GM12878 (cell line): ENCODE measurements around the gene ASIC2. TPM values are rescaled to one million over a fixed set of nuclear protein-coding genes. Genes with fewer than 3 reads are reported as not detected.

Experiments used
- ATAC-seq: fragments of 200-7000 bp; cut with Tn5 transposase; 3 replicates; pipeline ENCODE4 v1.9.1; 2020; ENCODE audit warnings: mild to moderate bottlenecking, moderate library complexity
- BruUV-seq: library from RNA; stranded (reverse); fragments of 400-500 nt; replicated peaks from 2 replicates; lab custom pipeline; 2021; lab: Mats Ljungman, UMichigan
- CTCF ChIA-PET: fragments of 300-600 bp; sonication (Branson Sonifier 250); formaldehyde crosslinking; extraction: SDS; loops from one replicate; lab custom pipeline; 2021; ENCODE audit warnings: inconsistent platforms; lab: Yijun Ruan, JAX
- POLR2A ChIA-PET: fragments of 350-600 bp; formaldehyde crosslinking; extraction: SDS; loops from one replicate; lab custom pipeline; 2021; ENCODE audit warnings: inconsistent platforms; lab: Charles Lee
- RAD21 ChIA-PET: fragments of 300-600 bp; sonication (Branson Sonifier 250); formaldehyde crosslinking; loops from one replicate; lab custom pipeline; 2023; ENCODE audit warnings: antibody characterized with exemption; ENCODE audit not compliant: unreplicated experiment; lab: Charles Lee
- SMC1A ChIA-PET: fragments of 300-600 bp; sonication (Branson Sonifier 250); formaldehyde crosslinking; loops from one replicate; lab custom pipeline; 2023; ENCODE audit not compliant: unreplicated experiment, uncharacterized antibody; lab: Charles Lee
- DNase-seq: peaks from one replicate; pipeline ENCODE4 v3.0.0-alpha.2; 2011; ENCODE audit warnings: low read depth, low spot score
- FAIRE-seq: peaks from 3 replicates; lab custom pipeline; 2011; peaks lifted over from hg19 to GRCh38; lab: Jason Lieb, UNC
- H2AFZ ChIP-seq: 2 replicates; pipeline ENCODE4 v1.6.0; 2011; ENCODE audit warnings: low read depth, low read length, control low read depth; ENCODE audit not compliant: control insufficient read depth
- H3K27ac ChIP-seq: 2 replicates; pipeline ENCODE4 v1.5.1; 2011; ENCODE audit warnings: control low read depth; ENCODE audit not compliant: control insufficient read depth, insufficient read depth
- H3K27me3 ChIP-seq, 2 experiments: replicated peaks in 1 of 2; 2 replicates each; pipeline versions ENCODE4 v1.6.0 to v1.6.1; 2011; ENCODE audit warnings: low read length in 1 of 2; ENCODE audit not compliant: control insufficient read depth in 2 of 2, insufficient read depth in 2 of 2
- H3K36me3 ChIP-seq, 2 experiments: 2 replicates each; pipeline ENCODE4 v1.5.1; 2011; ENCODE audit warnings: low read length in 1 of 2; ENCODE audit not compliant: control insufficient read depth in 2 of 2, insufficient read depth in 2 of 2
- H3K4me1 ChIP-seq: 2 replicates; pipeline ENCODE4 v1.6.1; 2011; ENCODE audit warnings: mild to moderate bottlenecking, low read length, moderate library complexity, mixed read lengths; ENCODE audit not compliant: control insufficient read depth, insufficient read depth
- H3K4me2 ChIP-seq: 2 replicates; pipeline ENCODE4 v1.6.0; 2011; ENCODE audit warnings: control low read depth; ENCODE audit not compliant: control insufficient read depth, insufficient read depth
- H3K4me3 ChIP-seq: fragments of 200-600 bp; sonication (generic); 2 replicates; pipeline ENCODE4 v1.5.1; 2016
- H3K79me2 ChIP-seq: 2 replicates; pipeline ENCODE4 v1.6.0; 2011; ENCODE audit warnings: low read length; ENCODE audit not compliant: control insufficient read depth, insufficient read depth
- H3K9ac ChIP-seq: 2 replicates; pipeline ENCODE4 v1.8.0; 2011; ENCODE audit warnings: low read length, control low read depth, mixed read lengths; ENCODE audit not compliant: control insufficient read depth, insufficient read depth
- H3K9me3 ChIP-seq: replicated peaks from 3 replicates; pipeline ENCODE4 v1.5.1; 2011; ENCODE audit warnings: mild to moderate bottlenecking, low read length; ENCODE audit not compliant: control insufficient read depth, insufficient read depth
- H4K20me1 ChIP-seq: 2 replicates; pipeline ENCODE4 v1.6.0; 2011; ENCODE audit not compliant: control insufficient read depth, insufficient read depth
- ASH2L ChIP-seq: fragments of 300-600, 200-600 bp; sonication (generic); IDR thresholded peaks from 2 replicates; pipeline ENCODE4 v1.6.1; 2017; ENCODE audit warnings: low read depth, mild to moderate bottlenecking, borderline replicate concordance
- BHLHE40 ChIP-seq, 2 experiments: fragments of 450-650 bp in 1 of 2; IDR thresholded peaks; 2 replicates each; pipeline ENCODE4 v1.6.1; 2011 to 2017; ENCODE audit warnings: low read depth in 2 of 2, borderline replicate concordance in 1 of 2, improper control_type of control experiment in 1 of 2, low read length in 1 of 2, mild to moderate bottlenecking in 1 of 2
- NR2C2 ChIP-seq: IDR thresholded peaks from 2 replicates; pipeline ENCODE4 v1.6.1; 2011; ENCODE audit warnings: borderline replicate concordance, low read depth; ENCODE audit not compliant: control insufficient read depth, insufficient read length
- POLR2AphosphoS5 ChIP-seq: IDR thresholded peaks from 2 replicates; pipeline ENCODE4 v1.6.1; 2011; ENCODE audit warnings: mild to moderate bottlenecking, low read length, inconsistent platforms
- RELA ChIP-seq: fragments of 450-650 bp; IDR thresholded peaks from 2 replicates; pipeline ENCODE4 v1.8.0; 2014; ENCODE audit warnings: borderline replicate concordance; ENCODE audit not compliant: partially characterized antibody
- ZBED1 ChIP-seq: IDR thresholded peaks from 2 replicates; pipeline ENCODE4 v1.6.1; 2016; ENCODE audit warnings: borderline replicate concordance
- WGBS: methylation state at CpG from one replicate; pipeline ENCODE4 v1.1.6; 2016; ENCODE audit warnings: low lambda C conversion rate; ENCODE audit not compliant: insufficient replicate concordance, insufficient coverage; ENCODE audit errors: missing lambda C conversion rate; 5-methylcytosine and 5-hydroxymethylcytosine counted together
- in situ Hi-C: fragments of 300-500 bp; cut with MboI; formaldehyde crosslinking; loops from 9 replicates; pipeline ENCODE4 v1.14.3; 2018; ENCODE audit warnings: mixed read lengths
- intact Hi-C: fragments of 100-400 bp; cut with micrococcal nuclease; formaldehyde crosslinking; loops from one replicate; pipeline ENCODE4 v1.14.2; 2022; ENCODE audit not compliant: unreplicated experiment
- polyA plus RNA-seq, 11 experiments: library from polyadenylated mRNA; depleted of rRNA in 4 of 11; unstranded in 6 of 11; stranded (reverse) in 5 of 11; fragments of >200 nt; fragmentation: Nextera tagmentation in 4 of 11; fragmentation: Illumina TruSeq in 1 of 11; extraction: Ambion mirVana in 4 of 11; extraction: Trizol in 1 of 11; gene quantifications; 1 replicate in 1 of 11; 2 replicates in 10 of 11; pipeline versions ENCODE4 v1.2.1 to v1.2.3, GENCODE V29; 2011 to 2016; ENCODE audit warnings: inconsistent platforms in 2 of 11, missing spikeins in 2 of 11, low read depth in 1 of 11
- total RNA-seq, 4 experiments: library from RNA; depleted of rRNA in 3 of 4; stranded (reverse); fragments of >200 nt in 3 of 4; fragmentation: Illumina TruSeq in 1 of 4; extraction: Trizol in 1 of 4; gene quantifications; 2 replicates each; pipeline versions ENCODE4 v1.2.1 to v1.2.3, GENCODE V29; 2013 to 2021
- TF ChIP-seq, protein P1 (sequence below): fragments of 450-650 bp; IDR thresholded peaks from 2 replicates; pipeline ENCODE4 v1.6.1; 2017; ENCODE audit warnings: mild to moderate bottlenecking, moderate library complexity
- TF ChIP-seq, protein P2 (sequence below): IDR thresholded peaks from 2 replicates; pipeline ENCODE4 v1.6.1; 2012; ENCODE audit warnings: low read depth, low read length, improper control_type of control experiment
- TF ChIP-seq, protein P3 (sequence below): IDR thresholded peaks from 2 replicates; pipeline ENCODE4 v1.6.1; 2012; ENCODE audit warnings: low read depth, low read length, improper control_type of control experiment
- TF ChIP-seq, protein P4 (sequence below): IDR thresholded peaks from 2 replicates; pipeline ENCODE4 v1.6.1; 2011; ENCODE audit warnings: low read depth, low read length, improper control_type of control experiment, borderline replicate concordance

Gene ASIC2
- total and polyA plus RNA-seq, 10 of the 15 experiments (the other 5 are each of a cell fraction or from before 2014, with no cell fraction given), result not detected

DNA sequence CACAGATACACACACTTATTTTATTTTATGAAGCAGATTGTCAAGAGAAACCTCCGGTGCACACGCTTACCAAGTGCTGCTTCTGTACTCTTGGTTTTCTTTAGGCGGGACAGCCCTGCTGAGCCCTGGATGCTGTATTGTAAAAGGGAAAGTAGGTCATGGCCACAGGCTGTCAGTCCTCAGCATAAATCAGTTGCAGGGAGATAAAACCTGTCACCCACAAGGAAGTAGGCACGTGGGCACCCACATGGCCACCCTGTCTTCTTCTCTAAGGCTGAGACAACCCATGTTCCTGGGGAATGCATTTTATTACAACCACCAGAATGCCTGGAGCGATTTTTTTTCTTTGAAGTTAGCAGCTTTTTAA, 59.3 kb downstream of the ASIC2 start:
- in situ Hi-C loops, result no loop called here
- Histone ChIP-seq H3K4me1 (no peaks in the 10 kb centered on the region), H3K4me2 (no peak overlapping the region), H4K20me1 (no peaks in the 10 kb centered on the region), H3K9ac (no peak overlapping the region), H2AFZ (no peak overlapping the region), H3K79me2 (no peaks in the 10 kb centered on the region), H3K36me3 (no peaks in the 10 kb centered on the region)
- BruUV-seq, result no TSS peak
- no peak for ATAC-seq
- ChIA-PET SMC1A (no interaction called here), POLR2A (no interaction called here)
- WGBS, result 27% methylated on average over 5 of the region's 5 CpGs
- FAIRE-seq, result no peak
- TF ChIP-seq BHLHE40 (IDR thresholded peaks at IDR 0.05; ENCODE audit: borderline replicate concordance in 1 of 2, low read depth in 2 of 2, low read length in 1 of 2), result peak in 1 of 2 experiments; percentile 25; a peak in 1 of 4 replicates
- TF ChIP-seq, protein P1, sequence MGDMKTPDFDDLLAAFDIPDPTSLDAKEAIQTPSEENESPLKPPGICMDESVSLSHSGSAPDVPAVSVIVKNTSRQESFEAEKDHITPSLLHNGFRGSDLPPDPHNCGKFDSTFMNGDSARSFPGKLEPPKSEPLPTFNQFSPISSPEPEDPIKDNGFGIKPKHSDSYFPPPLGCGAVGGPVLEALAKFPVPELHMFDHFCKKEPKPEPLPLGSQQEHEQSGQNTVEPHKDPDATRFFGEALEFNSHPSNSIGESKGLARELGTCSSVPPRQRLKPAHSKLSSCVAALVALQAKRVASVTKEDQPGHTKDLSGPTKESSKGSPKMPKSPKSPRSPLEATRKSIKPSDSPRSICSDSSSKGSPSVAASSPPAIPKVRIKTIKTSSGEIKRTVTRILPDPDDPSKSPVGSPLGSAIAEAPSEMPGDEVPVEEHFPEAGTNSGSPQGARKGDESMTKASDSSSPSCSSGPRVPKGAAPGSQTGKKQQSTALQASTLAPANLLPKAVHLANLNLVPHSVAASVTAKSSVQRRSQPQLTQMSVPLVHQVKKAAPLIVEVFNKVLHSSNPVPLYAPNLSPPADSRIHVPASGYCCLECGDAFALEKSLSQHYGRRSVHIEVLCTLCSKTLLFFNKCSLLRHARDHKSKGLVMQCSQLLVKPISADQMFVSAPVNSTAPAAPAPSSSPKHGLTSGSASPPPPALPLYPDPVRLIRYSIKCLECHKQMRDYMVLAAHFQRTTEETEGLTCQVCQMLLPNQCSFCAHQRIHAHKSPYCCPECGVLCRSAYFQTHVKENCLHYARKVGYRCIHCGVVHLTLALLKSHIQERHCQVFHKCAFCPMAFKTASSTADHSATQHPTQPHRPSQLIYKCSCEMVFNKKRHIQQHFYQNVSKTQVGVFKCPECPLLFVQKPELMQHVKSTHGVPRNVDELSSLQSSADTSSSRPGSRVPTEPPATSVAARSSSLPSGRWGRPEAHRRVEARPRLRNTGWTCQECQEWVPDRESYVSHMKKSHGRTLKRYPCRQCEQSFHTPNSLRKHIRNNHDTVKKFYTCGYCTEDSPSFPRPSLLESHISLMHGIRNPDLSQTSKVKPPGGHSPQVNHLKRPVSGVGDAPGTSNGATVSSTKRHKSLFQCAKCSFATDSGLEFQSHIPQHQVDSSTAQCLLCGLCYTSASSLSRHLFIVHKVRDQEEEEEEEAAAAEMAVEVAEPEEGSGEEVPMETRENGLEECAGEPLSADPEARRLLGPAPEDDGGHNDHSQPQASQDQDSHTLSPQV, result no peak
- TF ChIP-seq, all 136 proteins: peak for 1
- no peak for DNase-seq
- CTCF ChIA-PET, result no interaction called here
- Histone ChIP-seq H3K27ac (no peak overlapping the region), H3K4me3 (no peak overlapping the region), H3K9me3 (no peaks in the 10 kb centered on the region), H3K27me3 (no peaks in the 10 kb centered on the region)
- RAD21 ChIA-PET, result no interaction called here
- intact Hi-C loops, result no loop called here

DNA sequence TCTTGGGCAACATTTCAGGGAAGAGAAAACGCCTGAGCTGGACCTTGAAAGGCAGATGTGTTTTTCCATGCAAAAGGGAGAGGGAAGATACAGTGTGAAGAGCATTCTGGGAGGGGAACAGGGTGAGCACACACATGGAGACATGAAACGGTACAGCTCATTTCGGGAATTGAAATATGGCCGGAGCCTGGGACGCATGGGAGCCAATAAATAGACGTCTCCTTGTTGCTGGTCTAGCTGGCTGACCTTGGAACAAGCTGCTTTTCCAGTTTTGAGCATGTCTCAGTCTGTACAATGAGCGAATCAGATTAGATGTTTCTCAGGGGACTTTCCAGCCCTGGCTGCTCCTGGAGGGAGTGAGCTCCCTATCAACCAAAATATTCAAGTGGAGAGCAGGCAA, 63.6 kb downstream of the ASIC2 start:
- POLR2A ChIA-PET, result no interaction called here
- no peak overlapping the region for H3K4me3 ChIP-seq
- in situ Hi-C loops (no loop called here), intact Hi-C loops (no loop called here)
- WGBS, result 33% methylated on average over 7 of the region's 7 CpGs
- H3K79me2 ChIP-seq, result no peaks in the 10 kb centered on the region
- RAD21 ChIA-PET, result no interaction called here
- CTCF ChIA-PET, result no interaction called here
- no peak overlapping the region for H2AFZ ChIP-seq
- H4K20me1 ChIP-seq, result no peaks in the 10 kb centered on the region
- no peak overlapping the region for H3K27ac ChIP-seq
- no peak for ATAC-seq
- no peak for FAIRE-seq
- H3K9me3 ChIP-seq, result no peaks in the 10 kb centered on the region
- H3K9ac ChIP-seq, result no peak overlapping the region
- SMC1A ChIA-PET, result no interaction called here
- no peak overlapping the region for H3K4me2 ChIP-seq
- H3K36me3 ChIP-seq, result no peaks in the 10 kb centered on the region
- H3K4me1 ChIP-seq, result no peaks in the 10 kb centered on the region
- BruUV-seq, result no TSS peak
- no peak for DNase-seq
- H3K27me3 ChIP-seq, result no peaks in the 10 kb centered on the region
- no peak for TF ChIP-seq ZBED1
- TF ChIP-seq, protein P2, sequence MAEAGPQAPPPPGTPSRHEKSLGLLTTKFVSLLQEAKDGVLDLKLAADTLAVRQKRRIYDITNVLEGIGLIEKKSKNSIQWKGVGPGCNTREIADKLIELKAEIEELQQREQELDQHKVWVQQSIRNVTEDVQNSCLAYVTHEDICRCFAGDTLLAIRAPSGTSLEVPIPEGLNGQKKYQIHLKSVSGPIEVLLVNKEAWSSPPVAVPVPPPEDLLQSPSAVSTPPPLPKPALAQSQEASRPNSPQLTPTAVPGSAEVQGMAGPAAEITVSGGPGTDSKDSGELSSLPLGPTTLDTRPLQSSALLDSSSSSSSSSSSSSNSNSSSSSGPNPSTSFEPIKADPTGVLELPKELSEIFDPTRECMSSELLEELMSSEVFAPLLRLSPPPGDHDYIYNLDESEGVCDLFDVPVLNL, result no peak
- TF ChIP-seq ASH2L, result no peak
- no peak for TF ChIP-seq POLR2AphosphoS5
- TF ChIP-seq, protein P3, sequence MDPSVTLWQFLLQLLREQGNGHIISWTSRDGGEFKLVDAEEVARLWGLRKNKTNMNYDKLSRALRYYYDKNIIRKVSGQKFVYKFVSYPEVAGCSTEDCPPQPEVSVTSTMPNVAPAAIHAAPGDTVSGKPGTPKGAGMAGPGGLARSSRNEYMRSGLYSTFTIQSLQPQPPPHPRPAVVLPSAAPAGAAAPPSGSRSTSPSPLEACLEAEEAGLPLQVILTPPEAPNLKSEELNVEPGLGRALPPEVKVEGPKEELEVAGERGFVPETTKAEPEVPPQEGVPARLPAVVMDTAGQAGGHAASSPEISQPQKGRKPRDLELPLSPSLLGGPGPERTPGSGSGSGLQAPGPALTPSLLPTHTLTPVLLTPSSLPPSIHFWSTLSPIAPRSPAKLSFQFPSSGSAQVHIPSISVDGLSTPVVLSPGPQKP, result no peak
- TF ChIP-seq, protein P4, sequence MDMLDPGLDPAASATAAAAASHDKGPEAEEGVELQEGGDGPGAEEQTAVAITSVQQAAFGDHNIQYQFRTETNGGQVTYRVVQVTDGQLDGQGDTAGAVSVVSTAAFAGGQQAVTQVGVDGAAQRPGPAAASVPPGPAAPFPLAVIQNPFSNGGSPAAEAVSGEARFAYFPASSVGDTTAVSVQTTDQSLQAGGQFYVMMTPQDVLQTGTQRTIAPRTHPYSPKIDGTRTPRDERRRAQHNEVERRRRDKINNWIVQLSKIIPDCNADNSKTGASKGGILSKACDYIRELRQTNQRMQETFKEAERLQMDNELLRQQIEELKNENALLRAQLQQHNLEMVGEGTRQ, result no peak
- no peak for TF ChIP-seq RELA
- TF ChIP-seq NR2C2, result no peak
